Measurements from ENCODE around the gene SLC16A7. TPM values are rescaled to one million over a fixed set of nuclear protein-coding genes. Genes with fewer than 3 reads are reported as not detected.
"Not testable (repeated sequence)": the region's sequence is repeated elsewhere in the genome, so short reads cannot be mapped to it uniquely, and the experiment has no call there.

The SLC16A7 gene
- total RNA-seq, 1 donor from 2014 or later: 38.8 TPM

- Histone ChIP-seq H3K4me3 (no peak overlapping the region), H3K27me3 (no peaks in the 10 kb centered on the region), H3K36me3 (no peaks in the 10 kb centered on the region), H3K9me3 (no peaks in the 10 kb centered on the region), H3K27ac (no peak overlapping the region), H3K4me1 (no peaks in the 10 kb centered on the region)
- no peak for TF ChIP-seq POLR2AphosphoS5 (IDR thresholded peaks at IDR 0.05; ENCODE audit: insufficient read depth in 1 of 2, low read depth in 1 of 2)
- TF ChIP-seq CTCF (IDR thresholded peaks at IDR 0.05): no peak
- no peak for TF ChIP-seq POLR2A (IDR thresholded peaks at IDR 0.05)
- intact Hi-C loops (cut with DNase I): no loop called here
- DNase-seq (ENCODE audit: extremely low spot score in 2 of 2): no peak
These were observed 148.7 kb downstream of the SLC16A7 start for GRCh38 chr12:59744564-59744963.

GRCh38 chr12:59751091-59751490, 155.3 kb downstream of the SLC16A7 start:
- H3K27ac ChIP-seq; intact Hi-C loops (cut with DNase I): not testable (repeated sequence)

GRCh38 chr12:59761542-59761941, 165.7 kb downstream of the SLC16A7 start:
- no peaks in the 10 kb centered on the region for H3K27me3 ChIP-seq
- TF ChIP-seq POLR2A (IDR thresholded peaks at IDR 0.05) (no peak), POLR2AphosphoS5 (IDR thresholded peaks at IDR 0.05; ENCODE audit: insufficient read depth in 1 of 2, low read depth in 1 of 2) (no peak), CTCF (IDR thresholded peaks at IDR 0.05) (no peak)
- H3K4me1 ChIP-seq: no peaks in the 10 kb centered on the region
- no peaks in the 10 kb centered on the region for H3K9me3 ChIP-seq
- H3K27ac ChIP-seq: no peak overlapping the region
- no peaks in the 10 kb centered on the region for H3K36me3 ChIP-seq
- intact Hi-C loops (cut with DNase I): no loop called here
- no peak for DNase-seq (ENCODE audit: extremely low spot score in 2 of 2)
- H3K4me3 ChIP-seq: no peak overlapping the region

More at GRCh38 chr12:59751091-59751490, 155.3 kb downstream of the SLC16A7 start:
- DNase-seq (ENCODE audit: extremely low spot score in 2 of 2); H3K4me1 ChIP-seq; H3K27me3 ChIP-seq; H3K9me3 ChIP-seq; H3K4me3 ChIP-seq; H3K36me3 ChIP-seq: not testable (repeated sequence)

DNA sequence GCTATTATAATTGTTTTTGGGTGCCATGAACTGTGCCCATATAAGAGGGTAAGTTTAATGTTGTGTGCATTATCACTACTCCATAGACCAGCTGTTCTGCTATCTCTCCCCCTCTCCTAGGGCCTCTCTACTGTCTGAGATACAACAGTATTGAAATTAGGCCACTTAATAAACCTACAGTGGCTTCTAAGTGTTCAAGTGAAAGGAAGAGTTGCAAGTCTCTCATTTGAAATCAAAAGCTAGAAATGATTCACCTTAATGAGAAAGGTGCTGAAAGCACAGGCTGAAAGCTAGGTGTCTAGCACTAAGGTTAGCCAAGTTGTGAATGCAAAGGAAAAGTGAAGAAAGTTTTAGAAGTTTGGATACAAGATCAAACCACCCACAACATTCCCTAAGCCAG, 168.0 kb downstream of the SLC16A7 start:
- TF ChIP-seq POLR2A (IDR thresholded peaks at IDR 0.05) (no peak), CTCF (IDR thresholded peaks at IDR 0.05) (no peak), POLR2AphosphoS5 (IDR thresholded peaks at IDR 0.05; ENCODE audit: insufficient read depth in 1 of 2, low read depth in 1 of 2) (no peak)
- Histone ChIP-seq H3K36me3 (no peaks in the 10 kb centered on the region), H3K4me3 (no peak overlapping the region), H3K27ac (no peak overlapping the region), H3K27me3 (no peaks in the 10 kb centered on the region), H3K4me1 (no peaks in the 10 kb centered on the region), H3K9me3 (no peaks in the 10 kb centered on the region)
- intact Hi-C loops (cut with DNase I): no loop called here
- DNase-seq (ENCODE audit: extremely low spot score in 2 of 2): no peak

- TF ChIP-seq POLR2AphosphoS5 (IDR thresholded peaks at IDR 0.05; ENCODE audit: insufficient read depth in 1 of 2, low read depth in 1 of 2) (no peak), POLR2A (IDR thresholded peaks at IDR 0.05) (no peak), CTCF (IDR thresholded peaks at IDR 0.05) (no peak)
- H3K36me3 ChIP-seq: no peaks in the 10 kb centered on the region
- no peak for DNase-seq (ENCODE audit: extremely low spot score in 2 of 2)
- H3K4me3 ChIP-seq: no peak overlapping the region
- intact Hi-C loops (cut with DNase I): no loop called here
- H3K27ac ChIP-seq: no peak overlapping the region
- no peaks in the 10 kb centered on the region for H3K9me3 ChIP-seq
- H3K27me3 ChIP-seq: no peaks in the 10 kb centered on the region
- H3K4me1 ChIP-seq: no peaks in the 10 kb centered on the region
These were observed 172.2 kb downstream of the SLC16A7 start for GRCh38 chr12:59768031-59768430.

Measured in vagina (tissue), 2 donors.